Colon (tissue), 2 donors: ENCODE data around the gene AUP1.

Source experiments
- FAIRE-seq: peaks from 2 replicates; lab custom pipeline; 2012; peaks lifted over from hg19 to GRCh38; lab: Jason Lieb, UNC
- donor health status: control.
- donor health status: control.

Gene AUP1

DNA sequence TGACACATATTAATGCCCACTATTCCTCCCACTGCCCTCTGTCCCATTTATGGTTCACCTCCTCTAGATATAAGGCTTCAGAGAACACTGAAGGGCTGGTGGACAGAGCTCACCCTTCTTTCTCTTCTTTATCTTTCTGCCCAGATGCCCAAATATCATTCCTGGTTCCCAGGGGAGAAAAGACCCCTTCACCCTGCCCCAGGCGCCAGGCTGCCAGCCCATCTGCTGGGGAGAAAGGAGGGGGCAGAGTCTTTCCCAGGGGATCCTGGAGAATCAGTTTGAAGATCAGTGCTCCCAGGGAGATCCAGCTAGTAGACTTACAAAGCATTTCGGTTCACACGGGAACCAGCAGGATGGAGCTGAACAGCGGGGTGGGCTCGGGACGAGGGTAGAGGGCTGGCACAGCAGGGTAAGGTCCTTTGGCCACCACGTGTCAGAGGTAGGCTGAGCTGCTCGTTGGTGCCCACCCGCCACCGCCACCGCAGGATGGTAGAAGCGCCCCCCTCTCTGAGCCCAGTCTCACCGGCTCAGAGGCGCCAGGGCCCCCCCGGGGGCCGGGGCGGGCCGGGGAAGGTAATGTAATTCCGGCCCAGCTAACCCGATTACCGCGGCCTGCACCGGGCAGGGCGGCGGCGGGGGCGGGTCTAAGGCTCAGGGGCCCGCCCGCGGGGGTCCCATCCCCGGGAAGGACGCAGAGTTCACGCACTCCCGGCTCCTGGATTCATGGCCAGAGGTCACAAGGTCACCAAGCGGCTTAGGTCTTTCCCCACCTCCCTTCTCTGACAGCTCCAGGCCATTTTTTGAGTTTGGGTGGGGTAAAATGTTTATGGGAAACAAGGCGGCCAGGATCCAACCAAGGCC is 16.5 kb downstream of the AUP1 start:
- no peak for FAIRE-seq

DNA sequence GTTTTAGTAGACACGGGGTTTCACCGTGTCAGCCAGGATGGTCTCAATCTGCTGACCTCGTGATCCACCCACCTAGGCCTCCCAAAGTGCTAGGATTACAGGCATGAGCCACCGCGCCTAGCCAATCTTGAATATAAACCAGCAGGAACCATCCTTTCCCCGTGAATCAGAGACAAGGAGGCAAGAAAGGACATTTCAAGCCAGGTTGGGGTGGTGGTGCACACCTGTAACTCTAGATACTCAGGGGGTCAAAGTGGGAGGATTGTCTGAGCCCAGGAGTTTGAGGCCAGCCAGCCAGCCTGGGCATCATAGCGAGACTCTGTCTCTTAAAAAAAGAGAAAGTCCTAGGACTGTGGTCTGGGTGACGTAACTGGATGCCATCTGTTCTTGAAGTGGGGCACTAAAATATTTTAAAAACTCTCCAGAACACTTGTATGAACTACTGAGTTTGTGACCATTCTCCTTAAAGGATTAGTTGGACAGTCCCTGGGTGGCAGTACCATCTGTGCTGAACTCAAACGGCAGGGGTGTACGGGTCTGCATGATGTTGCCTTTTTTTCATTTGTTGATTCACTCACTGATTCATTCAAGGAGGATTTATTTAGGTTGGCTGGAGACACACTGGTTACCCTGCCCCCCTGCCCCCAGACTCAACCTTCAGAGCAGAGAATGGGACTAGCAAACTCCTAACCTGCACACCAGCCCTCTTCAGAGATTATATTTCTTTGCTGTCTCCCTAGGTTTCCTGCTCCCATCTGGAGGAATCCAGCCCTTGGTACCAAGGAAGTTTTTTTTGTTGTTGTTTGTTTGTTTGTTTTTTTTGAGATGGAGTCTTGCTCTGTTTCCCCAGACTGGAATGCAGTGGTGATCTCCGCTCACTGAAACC is 18.2 kb downstream of the AUP1 start:
- no peak for FAIRE-seq

- no peak for FAIRE-seq
Measured at GRCh38 chr2:74510272-74510671, 19.2 kb downstream of the AUP1 start.

DNA sequence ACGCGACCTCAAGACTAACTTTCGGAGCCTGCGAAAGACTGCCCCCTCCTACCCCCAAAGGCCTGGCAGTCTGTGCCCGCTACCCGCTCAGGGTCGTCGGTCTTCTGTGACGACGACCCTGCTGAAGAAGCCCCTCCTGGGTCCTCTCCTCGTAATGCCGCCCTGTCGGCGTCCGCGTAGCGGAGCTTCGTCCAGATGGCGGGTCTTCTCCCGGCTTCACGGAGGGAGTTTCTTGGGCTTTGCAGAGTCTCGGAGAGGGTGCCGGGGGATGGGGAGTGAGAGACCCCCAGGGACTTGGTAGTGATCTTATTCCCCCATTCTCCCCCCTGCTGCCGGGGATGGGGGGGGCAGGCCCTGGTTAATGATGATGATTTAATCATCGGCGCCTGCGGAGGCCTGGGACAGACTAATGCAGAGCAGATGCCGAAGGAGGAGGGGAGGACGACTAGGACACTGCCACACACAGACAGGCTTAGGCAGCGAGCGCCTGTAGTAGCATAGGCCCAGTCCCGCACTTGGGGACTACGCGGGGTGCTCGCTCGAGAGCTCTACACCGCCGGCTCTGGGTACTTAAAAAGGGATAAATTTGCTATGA is 21.5 kb downstream of the AUP1 start:
- FAIRE-seq = no peak

DNA sequence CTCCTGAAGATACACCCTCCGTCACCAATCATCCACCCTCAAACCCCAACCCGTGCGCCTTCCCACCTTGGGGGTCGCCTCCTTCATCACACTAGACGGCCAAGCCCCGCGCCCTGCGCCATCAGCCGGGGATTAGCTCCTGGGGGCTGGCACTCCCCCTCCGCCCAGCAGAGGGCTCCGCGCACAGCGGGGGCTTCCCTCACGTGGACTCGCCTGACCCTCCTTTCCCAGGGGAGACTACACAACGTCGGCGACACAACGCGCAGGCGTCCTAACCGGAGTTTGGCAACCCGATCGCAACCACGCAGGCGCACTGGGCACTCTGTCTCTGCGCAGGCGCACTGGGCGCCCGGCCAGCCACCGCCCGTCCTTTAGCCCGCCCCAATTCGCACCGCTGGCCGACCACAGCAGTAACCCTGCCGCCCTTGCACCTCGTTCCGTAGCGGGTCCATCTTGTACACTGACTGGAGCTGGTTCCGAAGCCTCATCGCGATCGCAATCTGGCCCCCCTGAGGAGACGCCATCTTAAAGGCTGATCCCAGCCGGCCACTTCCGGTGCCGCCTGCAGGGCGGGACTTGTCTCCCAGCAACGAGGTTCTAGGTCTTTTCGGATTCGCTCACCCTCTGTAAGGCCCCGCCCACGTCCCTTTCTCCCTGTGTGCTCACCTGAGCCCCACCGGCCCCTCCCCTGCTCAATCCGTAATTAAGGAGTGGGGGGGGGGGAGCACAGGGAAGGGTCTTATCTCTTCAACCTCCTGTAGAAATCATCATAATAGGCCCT is 22.2 kb downstream of the AUP1 start, which contains the start of gene PCGF1:
TSS of gene PCGF1 (minus strand) at position 551 of the 781 bp plus-strand sequence. CDS start at position 524, 27 bp downstream.
- no peak for FAIRE-seq

- FAIRE-seq = no peak
Measured at GRCh38 chr2:74505448-74506246, 23.9 kb downstream of the AUP1 start.

- no peak for FAIRE-seq
Measured at GRCh38 chr2:74504591-74504990, 24.9 kb downstream of the AUP1 start.

- FAIRE-seq = no peak
Measured at GRCh38 chr2:74503506-74504475, 25.7 kb downstream of the AUP1 start.

GRCh38 chr2:74502720-74503505 is 26.6 kb downstream of the AUP1 start:
- FAIRE-seq = no peak

GRCh38 chr2:74502147-74502719 is 27.3 kb downstream of the AUP1 start:
- FAIRE-seq = no peak

GRCh38 chr2:74501335-74502071 is 28.0 kb downstream of the AUP1 start:
- FAIRE-seq = no peak

DNA sequence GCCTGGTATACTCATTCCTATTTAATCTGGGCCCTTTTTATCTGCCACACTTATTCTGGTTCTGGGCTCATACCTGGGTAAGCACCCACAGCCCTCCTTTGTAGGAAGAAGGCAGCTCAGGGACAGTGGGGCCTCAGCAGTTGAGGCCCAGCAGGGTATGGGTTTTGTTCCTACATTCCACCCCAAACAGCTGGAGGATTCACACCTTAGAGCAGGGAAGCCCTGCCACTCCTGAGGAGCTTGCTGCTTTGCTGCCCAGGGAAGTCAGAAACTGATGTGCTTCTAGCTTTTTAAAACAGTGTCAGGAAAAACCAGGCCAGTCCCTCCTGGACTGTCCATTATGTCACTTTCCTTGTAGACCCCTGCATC is 28.9 kb downstream of the AUP1 start:
- FAIRE-seq = no peak

DNA sequence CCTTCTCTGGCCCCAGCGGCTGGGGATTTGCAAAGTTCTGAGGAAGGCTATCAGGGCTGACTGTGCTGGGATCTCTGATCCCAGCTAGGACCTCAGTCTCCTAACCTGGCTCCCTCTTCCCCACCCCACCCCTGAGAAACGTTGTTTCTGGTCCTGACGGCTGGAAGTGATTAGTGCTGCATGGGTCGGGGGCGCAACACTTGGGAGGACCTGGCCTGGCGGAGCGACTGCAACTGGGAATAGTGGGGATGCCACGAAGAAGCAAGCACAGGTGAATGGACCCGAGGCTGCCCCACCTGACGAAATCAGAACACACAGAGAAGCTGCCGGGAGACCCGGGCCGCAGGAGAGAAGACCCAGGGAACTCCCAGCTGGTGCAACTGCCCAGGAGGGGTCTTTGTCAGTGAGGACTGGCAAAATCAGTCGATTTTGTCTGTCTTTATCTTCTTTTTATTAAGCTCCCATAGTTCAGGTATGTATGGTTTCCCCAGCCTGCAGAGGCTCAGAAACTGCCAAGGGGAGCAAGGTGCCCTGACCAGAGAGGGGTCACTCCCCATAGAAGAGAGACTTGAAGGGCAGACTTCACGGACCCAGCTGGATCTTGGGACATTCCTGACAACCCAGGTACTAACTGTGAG is 29.4 kb downstream of the AUP1 start:
- FAIRE-seq = no peak

- no peak for FAIRE-seq
Measured at GRCh38 chr2:74499267-74499939, 30.1 kb downstream of the AUP1 start, which contains the start of gene LBX2. LBX2 (minus strand) TSS chr2:74499603; CDS start chr2:74499537, 66 bp downstream.

DNA sequence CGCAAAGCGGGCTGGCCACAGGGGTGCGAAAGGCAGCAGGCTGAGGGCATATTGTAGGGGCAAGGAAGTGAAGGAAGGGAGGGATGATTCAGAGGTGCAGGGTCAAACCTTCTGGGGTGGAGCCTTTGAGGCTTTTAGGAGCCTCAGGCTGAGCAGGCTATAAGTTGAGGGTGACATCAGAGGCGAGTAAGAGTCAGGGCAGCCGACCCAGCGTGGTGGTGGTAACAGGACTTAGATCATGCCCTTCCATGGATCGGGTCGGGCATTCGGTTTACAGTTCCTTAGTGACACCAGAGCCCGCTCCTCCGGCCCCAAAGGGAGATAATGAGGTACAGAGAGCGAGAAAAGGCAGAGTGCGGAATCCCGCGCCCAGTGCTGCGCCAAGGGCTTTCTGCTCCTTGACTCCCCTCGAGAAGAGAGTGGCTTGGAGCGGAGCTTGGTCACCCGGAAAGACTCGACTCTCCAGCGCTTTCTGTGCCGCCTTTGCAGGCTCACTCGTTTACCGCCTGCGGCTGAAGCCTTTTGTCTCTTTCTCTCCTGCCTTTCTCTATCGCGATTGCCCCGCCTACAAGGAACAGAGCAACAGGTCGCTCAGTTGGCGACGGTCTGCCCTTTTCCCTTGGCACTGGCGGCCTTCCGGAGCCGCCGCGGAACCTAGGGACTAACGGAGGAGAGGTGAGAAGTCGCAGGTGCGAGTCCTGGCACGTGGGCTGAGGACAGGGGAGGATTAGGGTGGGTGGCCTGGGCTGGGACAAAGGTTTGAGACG is 30.8 kb downstream of the AUP1 start:
- FAIRE-seq = no peak
